ENCODE data around the gene PLCL1.

DNA sequence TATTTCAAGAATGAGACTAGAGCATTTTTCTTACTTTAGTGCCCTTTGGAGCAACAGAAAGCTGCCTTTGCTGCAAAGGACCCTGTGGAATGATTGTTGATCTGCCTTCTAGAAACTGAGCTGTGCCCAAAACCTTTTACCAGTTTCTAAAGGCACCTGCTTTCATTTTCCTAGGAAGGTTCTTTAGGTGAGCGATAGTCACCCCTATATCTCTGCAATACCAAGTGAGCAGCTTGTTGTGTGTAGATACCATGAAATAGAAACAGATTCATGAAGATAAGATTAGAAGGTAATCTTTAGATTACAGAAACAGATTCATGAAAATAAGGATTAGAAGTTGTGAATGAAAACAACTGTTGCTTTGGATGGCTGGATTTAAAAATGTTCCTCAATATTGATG is 202.3 kb downstream of the PLCL1 start:
- TF ChIP-seq, protein P1, sequence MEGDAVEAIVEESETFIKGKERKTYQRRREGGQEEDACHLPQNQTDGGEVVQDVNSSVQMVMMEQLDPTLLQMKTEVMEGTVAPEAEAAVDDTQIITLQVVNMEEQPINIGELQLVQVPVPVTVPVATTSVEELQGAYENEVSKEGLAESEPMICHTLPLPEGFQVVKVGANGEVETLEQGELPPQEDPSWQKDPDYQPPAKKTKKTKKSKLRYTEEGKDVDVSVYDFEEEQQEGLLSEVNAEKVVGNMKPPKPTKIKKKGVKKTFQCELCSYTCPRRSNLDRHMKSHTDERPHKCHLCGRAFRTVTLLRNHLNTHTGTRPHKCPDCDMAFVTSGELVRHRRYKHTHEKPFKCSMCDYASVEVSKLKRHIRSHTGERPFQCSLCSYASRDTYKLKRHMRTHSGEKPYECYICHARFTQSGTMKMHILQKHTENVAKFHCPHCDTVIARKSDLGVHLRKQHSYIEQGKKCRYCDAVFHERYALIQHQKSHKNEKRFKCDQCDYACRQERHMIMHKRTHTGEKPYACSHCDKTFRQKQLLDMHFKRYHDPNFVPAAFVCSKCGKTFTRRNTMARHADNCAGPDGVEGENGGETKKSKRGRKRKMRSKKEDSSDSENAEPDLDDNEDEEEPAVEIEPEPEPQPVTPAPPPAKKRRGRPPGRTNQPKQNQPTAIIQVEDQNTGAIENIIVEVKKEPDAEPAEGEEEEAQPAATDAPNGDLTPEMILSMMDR (IDR thresholded peaks at IDR 0.05): no peak
- no peak for TF ChIP-seq POLR2A (IDR thresholded peaks at IDR 0.05)

Measured in esophagus squamous epithelium (tissue), 4 donors.